HTERT RPE-1 (cell line): ENCODE measurements around the gene HS3ST3B1.

ENCODE experiments used
- in situ Hi-C: fragments of 300-500 bp; cut with MboI; formaldehyde crosslinking; loops from 4 replicates; pipeline ENCODE4 v1.14.3; 2020; ENCODE audit warnings: low sequenced_read_pairs

HS3ST3B1 gene

GRCh38 chr17:14300575-14301278 is at the start of gene HS3ST3B1:
HS3ST3B1 (plus strand) TSS chr17:14301081; CDS start chr17:14301519, 438 bp downstream.
- in situ Hi-C loops = no loop called here

DNA sequence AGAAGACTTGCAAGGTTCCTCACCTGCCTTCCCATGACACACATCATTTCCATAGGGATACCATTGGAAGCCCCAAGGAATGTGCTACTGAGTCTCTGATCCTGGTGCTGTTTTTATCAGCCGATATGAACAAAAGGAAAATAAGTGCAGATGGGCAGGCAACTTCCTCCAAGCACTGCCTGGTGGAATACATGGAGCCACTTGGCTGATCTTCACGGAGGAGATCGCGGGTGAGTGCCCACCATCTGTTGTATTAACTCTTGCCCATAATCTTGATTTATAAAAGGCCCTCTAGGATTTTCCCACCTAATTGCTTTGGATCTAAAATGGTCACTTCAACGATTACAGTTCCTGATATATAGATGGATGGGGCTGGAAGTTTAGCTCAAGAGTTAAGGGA is 39.5 kb upstream of the HS3ST3B1 start:
- in situ Hi-C loops = no loop called here

GRCh38 chr17:14268264-14268663 is 32.6 kb upstream of the HS3ST3B1 start:
- in situ Hi-C loops = no loop called here

DNA sequence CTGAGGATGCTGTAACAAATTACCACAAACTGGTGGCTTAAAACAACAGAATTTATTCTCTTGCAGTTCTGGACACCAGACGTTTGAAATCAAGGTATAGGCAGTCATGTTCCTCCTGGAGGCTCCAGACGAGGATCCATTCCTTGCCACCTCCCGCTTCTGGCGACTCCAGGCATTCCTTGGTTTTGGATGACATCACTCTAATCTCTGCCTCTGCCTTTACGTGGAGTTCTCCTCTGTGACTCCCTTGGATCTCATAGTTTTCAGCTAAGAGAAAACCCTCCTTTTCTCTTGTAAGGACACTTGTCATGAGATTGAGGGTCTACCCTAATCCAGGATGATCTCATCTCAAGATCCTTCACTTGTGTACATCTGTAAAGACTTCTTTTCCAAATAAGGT is 31.4 kb upstream of the HS3ST3B1 start:
- in situ Hi-C loops = no loop called here

GRCh38 chr17:14270508-14270907 is 30.4 kb upstream of the HS3ST3B1 start:
- in situ Hi-C loops = no loop called here

DNA sequence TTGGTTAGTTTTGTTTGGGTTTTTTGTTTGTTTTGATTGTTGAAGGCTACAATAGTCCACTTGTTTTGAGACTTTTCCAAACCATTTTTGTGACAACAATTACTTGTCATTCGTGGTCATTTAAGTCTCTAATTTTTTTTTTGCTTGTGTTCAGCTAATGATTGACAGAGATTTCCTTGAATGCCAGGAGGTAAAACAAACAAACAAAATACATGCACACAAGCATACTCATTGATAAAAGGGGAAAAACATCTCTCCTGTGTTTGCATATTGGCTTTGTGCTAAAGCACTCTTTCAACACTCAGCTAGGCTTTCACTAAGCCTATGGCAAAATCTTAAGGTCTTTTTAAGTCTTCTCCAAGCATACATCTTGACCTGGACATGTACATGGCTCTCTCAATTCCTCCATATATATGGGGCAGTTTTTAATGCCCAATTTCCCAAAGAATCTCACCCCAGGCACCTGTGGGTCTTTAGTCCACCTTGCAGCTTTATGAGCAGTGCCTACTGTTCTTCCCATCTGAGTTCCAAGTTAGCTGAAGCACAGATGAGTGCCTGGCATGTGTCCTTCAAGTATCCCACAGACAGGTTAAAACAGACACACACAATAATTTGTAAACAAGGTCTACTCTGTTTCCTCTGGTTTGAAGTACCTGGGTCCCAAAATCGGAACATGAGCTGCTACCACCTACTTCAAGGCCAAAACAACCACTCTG is 24.2 kb upstream of the HS3ST3B1 start:
- in situ Hi-C loops = no loop called here

GRCh38 chr17:14281530-14281929 is 19.4 kb upstream of the HS3ST3B1 start:
- in situ Hi-C loops = no loop called here

GRCh38 chr17:14282726-14283125 is 18.2 kb upstream of the HS3ST3B1 start:
- in situ Hi-C loops = no loop called here

DNA sequence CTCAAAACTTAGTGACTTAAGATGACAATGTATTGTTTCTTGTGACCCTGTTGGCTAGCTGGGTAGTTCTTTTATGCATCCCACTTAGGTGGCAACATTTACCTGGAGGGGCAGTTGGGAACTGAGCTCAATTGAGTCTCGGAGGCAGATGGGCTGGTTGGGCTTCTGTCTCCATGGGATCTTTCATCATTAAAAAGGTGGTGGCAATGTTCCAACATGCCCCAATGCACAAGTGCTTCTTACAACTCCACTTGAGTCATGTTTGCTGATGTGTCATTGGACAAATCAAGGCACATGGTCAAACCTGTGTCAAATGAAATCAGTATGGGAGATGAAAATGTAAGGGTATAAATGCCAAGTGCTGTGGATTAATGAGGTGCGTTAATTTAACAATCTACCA is 11.7 kb upstream of the HS3ST3B1 start:
- in situ Hi-C loops = no loop called here

GRCh38 chr17:14294876-14295275 is 6.0 kb upstream of the HS3ST3B1 start:
- in situ Hi-C loops = no loop called here

DNA sequence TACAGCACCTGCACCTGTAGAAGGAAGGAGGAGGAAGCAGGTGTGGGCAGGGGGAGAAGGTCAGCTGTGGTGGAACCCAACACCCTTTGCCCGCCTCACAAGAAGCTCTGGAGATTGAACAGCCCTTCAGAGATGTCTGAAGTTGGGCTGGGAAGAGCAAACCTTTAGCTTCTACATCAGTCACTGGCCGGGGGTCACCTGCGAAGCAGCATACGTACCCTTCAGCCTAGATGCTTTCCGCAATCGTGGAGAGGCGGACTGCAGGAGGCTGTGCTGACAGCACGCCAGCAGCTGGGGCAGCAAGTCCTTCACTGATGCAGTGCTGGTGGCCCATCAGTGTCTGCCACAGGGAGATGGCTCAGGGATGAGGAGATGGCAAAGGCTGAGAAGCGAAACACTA is 5.2 kb upstream of the HS3ST3B1 start:
- in situ Hi-C loops = no loop called here

DNA sequence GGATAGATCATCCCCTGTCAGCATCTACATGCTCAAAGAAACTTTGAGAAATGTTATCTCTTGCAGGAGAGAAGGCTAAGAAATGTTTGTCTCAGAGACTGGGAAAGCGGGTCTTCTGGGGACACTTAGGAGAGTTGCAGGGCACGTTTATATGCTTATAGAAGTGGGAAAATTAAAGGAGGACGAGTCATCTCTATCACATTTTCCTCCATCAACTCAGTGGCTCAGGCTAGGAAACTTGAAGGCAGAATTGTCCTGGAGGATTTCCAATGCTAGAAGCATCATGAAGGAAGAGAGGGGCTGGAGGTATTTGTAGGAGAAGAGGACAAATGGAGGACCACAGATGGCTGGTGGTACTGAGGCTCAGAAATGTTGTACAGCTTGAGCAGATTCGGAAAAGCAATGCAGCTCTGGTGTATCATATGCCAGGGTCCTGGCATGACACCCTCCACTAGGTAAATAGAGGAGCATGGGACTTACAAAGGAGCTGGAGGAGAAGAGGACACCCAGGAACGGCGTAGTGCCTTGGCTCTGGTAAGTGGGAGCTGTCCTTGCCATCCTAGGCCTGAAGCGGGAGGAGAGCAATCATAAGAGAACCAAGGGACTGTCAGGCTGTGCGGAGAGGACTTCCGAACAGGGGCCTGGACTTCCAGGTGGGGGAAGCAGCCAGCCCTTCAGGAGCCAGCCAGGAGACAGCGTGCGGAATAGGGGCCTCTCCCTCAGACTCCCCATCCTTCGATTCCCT is 4.5 kb upstream of the HS3ST3B1 start:
- in situ Hi-C loops = no loop called here

DNA sequence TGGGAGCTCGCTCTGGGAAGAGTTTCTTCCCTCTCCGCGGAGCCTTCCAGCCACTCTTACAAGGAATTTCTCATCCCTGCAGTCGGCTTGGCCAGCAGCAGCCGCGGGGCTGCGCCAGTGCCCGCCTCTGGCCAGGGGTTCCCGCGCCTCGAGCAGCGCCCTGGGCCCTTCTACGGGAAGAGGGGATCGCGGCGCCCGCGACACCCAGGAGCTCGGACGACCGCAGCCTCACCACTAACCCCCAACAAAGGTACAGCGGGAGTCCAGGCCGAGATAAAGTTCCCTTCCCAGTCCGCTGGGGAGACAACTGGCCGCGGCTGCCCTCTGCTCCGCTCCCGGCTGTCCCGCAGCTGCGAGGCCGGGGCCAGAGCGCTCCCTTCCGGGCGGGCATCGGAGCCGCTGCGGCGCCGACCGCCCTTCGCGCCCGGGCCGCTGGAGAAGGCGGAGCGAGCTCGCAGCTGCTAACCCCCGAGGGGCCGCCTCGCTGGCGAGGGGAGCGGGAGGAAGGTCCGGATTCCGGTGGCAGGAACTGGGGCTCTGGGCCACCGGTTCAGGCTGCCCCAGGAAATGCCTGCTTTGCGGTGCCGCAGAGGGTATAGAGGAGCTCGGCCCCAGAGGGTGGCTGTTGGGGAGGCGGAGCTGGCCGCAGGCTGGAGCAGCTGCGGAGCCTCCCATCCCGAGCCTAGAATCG is 3.6 kb upstream of the HS3ST3B1 start:
- in situ Hi-C loops = no loop called here

- in situ Hi-C loops = no loop called here
These were observed 2.5 kb upstream of the HS3ST3B1 start for GRCh38 chr17:14298221-14298946.

DNA sequence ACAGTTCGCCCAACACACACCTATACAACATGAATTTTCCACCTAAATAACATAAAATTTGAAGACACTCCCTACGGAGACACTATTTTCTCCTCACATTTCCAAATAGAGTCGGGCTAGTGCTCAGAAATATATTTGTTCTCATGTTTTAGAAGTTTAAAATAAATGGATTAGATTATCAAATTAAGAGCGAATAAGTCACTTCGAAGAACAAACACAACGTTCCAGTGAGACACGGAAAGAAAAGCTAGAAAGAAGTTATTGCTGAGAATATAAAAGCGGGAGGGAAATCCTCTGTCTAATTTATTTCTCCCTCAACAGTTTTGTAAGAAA is 2.0 kb upstream of the HS3ST3B1 start:
- in situ Hi-C loops = no loop called here

GRCh38 chr17:14299280-14300141 is 1.4 kb upstream of the HS3ST3B1 start:
- in situ Hi-C loops = no loop called here

DNA sequence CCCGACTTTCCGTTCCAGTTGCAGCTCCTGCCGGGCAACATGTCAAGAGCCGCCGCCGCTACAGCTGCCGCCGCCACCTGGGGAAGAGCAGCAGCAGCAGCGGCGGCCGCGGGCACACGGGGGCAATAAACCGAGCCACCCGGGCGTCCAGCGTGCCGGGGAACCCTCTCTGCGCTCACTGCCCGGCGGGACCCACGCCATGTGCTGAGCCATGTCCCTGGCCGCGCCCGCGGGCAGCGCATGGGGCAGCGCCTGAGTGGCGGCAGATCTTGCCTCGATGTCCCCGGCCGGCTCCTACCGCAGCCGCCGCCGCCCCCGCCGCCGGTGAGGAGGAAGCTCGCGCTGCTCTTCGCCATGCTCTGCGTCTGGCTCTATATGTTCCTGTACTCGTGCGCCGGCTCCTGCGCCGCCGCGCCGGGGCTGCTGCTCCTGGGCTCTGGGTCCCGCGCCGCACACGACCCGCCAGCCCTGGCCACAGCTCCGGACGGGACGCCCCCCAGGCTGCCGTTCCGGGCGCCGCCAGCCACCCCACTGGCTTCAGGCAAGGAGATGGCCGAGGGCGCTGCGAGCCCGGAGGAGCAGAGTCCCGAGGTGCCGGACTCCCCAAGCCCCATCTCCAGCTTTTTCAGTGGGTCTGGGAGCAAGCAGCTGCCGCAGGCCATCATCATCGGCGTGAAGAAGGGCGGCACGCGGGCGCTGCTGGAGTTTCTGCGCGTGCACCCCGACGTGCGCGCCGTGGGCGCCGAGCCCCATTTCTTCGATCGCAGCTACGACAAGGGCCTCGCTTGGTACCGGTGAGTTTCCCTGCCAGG is 604 bp downstream of the HS3ST3B1 start:
- in situ Hi-C loops = no loop called here

DNA sequence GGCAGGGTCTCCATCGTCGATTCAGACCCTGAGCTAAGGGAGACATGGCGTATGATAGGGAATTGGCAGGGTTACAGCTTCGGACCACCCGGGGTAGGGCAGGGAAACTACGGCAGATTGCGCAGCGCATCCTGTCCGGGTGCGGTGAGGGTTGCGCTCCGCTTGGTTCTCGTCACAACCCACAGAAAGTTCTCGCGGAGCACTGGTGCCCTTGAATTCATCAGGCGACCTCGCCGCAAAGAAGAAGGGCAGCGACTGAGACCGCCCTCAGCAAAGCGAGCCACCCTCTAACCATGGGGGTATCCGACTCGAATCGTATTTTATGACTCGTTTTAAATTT is 1.2 kb downstream of the HS3ST3B1 start:
- in situ Hi-C loops = no loop called here

DNA sequence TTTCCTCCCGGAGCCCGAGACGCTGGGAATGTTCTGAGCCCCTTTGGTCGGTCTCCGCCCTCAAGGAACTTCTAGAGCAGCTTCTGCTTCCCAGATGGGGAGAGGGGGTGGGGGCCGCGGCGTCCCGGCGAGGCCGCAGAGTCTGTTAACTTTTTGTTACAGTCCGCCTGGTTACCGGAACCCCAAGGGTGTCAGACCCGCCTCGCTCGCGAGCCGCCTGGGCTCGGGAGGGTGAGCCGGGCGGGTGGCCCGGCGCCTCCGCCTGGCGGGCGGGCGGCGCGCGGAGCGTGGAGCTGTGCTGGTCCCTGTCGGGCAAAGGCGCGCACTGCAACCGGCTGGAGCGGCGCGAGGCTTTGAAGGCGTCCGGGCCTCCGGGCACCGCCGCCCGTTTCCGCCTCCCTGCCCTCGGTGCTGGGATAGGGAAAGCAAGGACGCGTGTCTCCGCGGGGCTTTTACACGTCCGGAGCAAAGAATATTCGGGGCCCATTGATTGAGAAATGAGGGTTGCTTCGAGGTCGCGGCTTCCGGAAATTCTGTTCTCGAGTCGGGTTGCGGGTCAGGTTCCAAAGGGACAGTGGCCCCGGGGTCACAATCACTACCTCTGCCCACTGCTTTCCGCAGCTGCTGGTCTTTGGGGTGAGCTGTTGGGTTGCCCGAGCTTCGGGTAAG is 1.7 kb downstream of the HS3ST3B1 start:
- in situ Hi-C loops = no loop called here
